Fibroblast of villous mesenchyme (primary cell): ENCODE results near the gene CPLX3. TPM values are rescaled to one million over a fixed set of nuclear protein-coding genes. Genes with fewer than 3 reads are reported as not detected.

Experiments used
- DNase-seq: peaks from one replicate; pipeline ENCODE4 v3.0.0-alpha.2; 2010; ENCODE audit warnings: low read depth
- H3K4me3 ChIP-seq: 2 replicates; pipeline ENCODE4 v1.5.1; 2011; ENCODE audit warnings: low read depth, mild to moderate bottlenecking, low read length
- total RNA-seq: library from RNA; depleted of rRNA; stranded (reverse); fragments of >200 nt; gene quantifications from 2 replicates; pipeline ENCODE4 v1.2.3, GENCODE V29; 2012
- TF ChIP-seq, protein P1 (sequence below): IDR thresholded peaks from 2 replicates; pipeline ENCODE4 v1.5.1; 2012; ENCODE audit warnings: low read depth, mild to moderate bottlenecking, low read length; ENCODE audit not compliant: insufficient read depth

The CPLX3 gene
- total RNA-seq, 1 donor: not detected

DNA sequence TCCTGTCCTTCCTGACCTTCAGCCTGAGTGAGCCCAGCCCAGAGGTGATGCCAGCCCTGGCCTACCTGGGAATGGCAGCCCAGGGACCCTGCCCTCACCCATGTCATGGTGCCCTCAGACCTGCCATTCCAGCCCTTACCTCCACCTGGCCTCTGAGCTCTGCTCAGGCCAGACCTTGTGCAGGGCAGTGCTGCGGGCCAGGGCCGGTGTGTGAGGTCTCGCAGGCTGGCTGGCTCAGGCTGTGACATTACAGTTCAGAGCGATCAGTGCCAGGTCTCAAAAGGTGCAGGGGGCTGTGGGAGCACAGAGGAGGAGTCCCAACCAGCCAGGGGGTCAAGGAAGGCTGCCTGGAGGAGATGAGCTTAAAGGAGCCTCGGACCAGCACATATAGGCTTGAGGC, 6.4 kb upstream of the CPLX3 start:
- TF ChIP-seq, protein P1, sequence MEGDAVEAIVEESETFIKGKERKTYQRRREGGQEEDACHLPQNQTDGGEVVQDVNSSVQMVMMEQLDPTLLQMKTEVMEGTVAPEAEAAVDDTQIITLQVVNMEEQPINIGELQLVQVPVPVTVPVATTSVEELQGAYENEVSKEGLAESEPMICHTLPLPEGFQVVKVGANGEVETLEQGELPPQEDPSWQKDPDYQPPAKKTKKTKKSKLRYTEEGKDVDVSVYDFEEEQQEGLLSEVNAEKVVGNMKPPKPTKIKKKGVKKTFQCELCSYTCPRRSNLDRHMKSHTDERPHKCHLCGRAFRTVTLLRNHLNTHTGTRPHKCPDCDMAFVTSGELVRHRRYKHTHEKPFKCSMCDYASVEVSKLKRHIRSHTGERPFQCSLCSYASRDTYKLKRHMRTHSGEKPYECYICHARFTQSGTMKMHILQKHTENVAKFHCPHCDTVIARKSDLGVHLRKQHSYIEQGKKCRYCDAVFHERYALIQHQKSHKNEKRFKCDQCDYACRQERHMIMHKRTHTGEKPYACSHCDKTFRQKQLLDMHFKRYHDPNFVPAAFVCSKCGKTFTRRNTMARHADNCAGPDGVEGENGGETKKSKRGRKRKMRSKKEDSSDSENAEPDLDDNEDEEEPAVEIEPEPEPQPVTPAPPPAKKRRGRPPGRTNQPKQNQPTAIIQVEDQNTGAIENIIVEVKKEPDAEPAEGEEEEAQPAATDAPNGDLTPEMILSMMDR: no peak
- no peak for DNase-seq
- H3K4me3 ChIP-seq: no peak overlapping the region

DNA sequence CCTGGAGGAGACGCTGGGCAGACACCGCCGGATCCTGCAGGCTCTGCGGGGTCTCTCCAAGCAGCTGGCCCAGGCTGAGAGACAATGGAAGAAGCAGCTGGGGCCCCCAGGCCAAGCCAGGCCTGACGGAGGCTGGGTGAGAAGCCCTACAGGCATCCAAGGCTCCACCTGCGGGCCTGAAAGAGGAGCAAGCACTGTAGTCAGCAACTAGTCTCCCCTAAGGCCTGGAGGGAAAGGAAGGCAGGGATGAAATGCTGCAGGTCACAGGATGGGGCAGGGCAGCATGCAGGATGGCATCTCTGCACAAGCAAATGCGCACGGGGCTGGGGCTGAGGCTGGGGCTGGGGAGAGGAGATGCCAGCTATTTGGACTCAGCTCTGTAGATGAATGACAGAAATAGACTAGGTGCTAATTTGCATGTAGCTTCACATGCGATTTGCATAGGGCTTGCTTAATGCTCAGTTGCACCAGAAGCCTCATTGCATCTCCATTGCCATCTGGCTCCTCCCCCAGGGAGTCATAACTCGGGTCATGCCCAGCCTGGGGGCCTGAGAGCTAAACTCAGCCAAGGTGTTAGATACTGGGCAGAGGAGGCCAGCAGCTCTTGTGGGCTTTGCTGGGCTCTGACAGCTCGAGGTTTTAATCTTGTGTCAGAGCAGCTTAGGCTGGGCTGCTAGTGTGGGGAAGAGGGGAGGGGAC, 5.2 kb upstream of the CPLX3 start:
- no peak overlapping the region for H3K4me3 ChIP-seq
- no peak for DNase-seq
- TF ChIP-seq, protein P1: no peak

DNA sequence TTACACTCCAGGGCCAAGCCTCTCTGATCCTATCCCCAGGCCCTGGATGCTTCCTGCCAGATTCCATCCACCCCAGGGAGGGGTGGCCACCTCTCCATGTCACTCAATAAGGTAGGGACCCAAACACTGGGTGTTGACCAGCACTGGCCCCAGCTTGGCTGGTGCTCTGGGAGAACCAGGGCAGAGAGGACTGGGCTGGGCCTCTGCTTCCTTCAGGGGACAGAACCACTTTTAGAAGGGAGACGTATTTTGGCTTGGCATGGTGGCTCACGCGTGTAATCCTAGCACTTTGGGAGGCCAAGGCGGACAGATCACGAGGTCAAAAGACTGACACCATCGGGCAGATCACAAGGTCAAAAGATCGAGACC, 4.7 kb upstream of the CPLX3 start:
- DNase-seq: no peak
- TF ChIP-seq, protein P1: no peak
- no peak overlapping the region for H3K4me3 ChIP-seq

DNA sequence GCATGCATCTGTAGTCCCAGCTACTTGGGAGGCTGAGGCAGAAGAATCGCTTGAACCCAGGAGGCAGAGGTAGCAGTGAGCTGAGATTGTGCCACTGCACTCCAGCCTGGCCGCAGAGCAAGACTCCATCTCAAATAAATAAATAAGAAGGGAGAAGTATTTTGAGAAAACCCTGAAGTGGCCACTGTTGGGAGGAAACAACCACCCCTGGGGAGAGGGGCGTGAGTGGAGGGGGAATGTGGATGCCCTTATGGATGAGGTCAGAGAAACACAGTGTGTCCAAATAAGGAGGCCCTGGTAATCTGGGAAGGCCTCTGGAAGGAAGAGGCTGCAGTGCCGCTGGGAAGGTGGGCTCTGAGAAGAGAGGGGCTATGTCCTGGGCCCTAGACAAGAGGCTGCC, 4.2 kb upstream of the CPLX3 start:
- H3K4me3 ChIP-seq: no peak overlapping the region
- TF ChIP-seq, protein P1: no peak
- DNase-seq: no peak

DNA sequence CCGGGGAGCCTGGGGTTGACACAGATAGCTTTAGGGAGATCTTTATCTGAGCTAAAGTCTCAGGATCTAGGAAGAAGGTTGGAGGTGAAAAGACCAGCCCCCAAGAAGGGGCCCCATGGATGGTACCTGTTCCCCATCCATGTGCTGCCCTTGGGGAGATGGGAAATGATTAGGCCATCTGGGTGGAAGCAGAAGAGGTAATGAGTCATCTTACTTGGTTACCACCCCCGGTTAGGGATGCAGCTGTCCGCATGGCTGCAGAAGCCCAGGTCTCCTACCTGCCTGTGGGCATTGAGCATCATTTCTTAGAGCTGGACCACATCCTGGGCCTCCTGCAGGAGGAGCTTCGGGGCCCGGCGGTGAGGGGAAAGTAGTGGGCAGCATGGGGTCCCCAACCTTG, 3.1 kb upstream of the CPLX3 start:
- H3K4me3 ChIP-seq: no peak overlapping the region
- no peak for DNase-seq
- TF ChIP-seq, protein P1: no peak

DNA sequence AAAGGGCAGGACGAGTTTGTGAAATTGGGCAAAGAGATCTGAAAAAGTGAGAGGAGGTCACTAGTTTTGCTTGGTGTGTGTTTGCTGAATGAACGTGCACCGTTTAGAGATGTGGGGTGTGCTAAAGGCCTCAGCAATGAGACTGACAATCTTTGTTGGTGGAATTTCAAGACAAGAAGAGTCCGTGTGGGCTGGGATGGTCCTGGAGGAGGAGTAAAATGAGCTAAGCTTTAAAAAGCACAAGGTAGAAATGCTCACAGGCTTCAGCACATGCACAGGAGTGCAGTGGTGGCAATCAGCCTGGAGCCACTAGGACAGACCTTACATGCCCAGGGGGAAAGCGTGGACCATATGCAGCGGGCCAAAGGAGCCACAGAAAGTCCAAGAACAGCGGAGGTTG, 1.5 kb upstream of the CPLX3 start:
- TF ChIP-seq, protein P1: no peak
- no peak overlapping the region for H3K4me3 ChIP-seq
- DNase-seq: no peak

DNA sequence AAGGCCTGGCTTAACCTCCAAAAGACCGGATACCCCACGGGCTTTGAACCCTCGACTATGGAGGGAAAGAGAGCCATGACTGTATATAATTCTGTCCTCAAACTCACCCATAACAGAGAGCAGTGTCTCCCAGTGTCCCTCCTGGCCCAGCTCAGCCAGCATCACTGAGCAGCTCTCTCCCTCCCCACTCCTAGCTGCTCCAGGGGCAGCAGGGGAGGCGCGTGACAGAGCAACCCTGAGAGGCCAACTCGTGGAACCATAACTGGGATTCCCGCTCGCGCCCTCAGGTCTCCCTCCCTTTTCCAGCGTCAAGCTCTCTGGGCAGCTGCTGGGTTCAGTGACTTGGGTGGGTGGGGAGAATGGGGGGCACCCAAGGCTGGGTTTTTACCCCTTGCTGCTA, 561 bp upstream of the CPLX3 start:
- no peak for DNase-seq
- H3K4me3 ChIP-seq: no peak overlapping the region
- TF ChIP-seq, protein P1: no peak
